Fibroblast of upper back skin (primary cell): ENCODE measurements around the gene FLRT2.
A peak's percentile ranks its signal among the peaks of the same experiment; 100 is the strongest.

Experiments used
- DNase-seq: peaks from one replicate; pipeline ENCODE4 v3.0.0-alpha.2; 2013

FLRT2 gene, protein sequence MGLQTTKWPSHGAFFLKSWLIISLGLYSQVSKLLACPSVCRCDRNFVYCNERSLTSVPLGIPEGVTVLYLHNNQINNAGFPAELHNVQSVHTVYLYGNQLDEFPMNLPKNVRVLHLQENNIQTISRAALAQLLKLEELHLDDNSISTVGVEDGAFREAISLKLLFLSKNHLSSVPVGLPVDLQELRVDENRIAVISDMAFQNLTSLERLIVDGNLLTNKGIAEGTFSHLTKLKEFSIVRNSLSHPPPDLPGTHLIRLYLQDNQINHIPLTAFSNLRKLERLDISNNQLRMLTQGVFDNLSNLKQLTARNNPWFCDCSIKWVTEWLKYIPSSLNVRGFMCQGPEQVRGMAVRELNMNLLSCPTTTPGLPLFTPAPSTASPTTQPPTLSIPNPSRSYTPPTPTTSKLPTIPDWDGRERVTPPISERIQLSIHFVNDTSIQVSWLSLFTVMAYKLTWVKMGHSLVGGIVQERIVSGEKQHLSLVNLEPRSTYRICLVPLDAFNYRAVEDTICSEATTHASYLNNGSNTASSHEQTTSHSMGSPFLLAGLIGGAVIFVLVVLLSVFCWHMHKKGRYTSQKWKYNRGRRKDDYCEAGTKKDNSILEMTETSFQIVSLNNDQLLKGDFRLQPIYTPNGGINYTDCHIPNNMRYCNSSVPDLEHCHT

DNA sequence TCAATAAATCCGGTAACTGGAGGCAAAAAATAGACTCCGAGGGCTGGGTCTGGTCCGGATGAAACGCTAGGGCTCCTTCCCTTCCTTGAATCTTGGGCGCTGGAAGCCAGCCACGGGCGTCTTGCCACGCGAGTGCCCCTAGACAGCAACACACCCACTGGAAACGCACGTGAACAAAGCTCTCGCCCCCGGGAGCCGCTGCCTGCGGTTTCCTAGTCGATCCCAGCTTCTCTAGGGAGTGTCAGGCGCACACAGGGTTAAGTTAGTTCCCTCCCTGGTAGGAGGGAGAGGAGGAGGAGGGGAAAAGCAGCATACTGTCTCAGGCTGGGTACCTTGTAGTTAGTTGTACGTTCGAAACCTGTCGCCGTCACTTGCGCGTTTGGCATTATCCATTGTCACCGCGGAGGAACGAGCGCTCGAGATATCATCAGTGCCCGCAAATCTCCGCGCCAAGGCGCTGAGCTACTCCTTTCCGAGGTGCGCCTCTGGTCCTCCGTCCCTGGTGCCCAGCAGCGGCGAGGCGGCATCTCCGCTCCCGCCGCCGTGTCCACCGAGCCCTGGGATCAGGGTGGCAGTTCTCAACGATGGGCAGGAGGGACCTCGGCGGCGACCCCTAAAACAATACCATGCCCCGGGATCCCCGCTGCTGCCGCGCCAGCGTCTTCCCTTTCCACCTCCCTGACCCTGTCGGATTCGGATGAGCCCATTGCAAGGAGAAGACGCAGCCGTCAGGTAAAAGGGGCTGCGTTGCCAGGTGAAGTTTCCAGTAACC, at the start of gene FLRT2:
FLRT2 (plus strand) TSS at position 342 of the 772 bp plus-strand sequence. CDS start 91,371 bp downstream, outside the sequence.
- DNase-seq, result peak; percentile 79

- DNase-seq, result no peak
Measured at GRCh38 chr14:85481471-85481870, 48.5 kb upstream of the FLRT2 start.

- DNase-seq, result no peak
Measured at GRCh38 chr14:85482552-85482951, 47.4 kb upstream of the FLRT2 start.

DNA sequence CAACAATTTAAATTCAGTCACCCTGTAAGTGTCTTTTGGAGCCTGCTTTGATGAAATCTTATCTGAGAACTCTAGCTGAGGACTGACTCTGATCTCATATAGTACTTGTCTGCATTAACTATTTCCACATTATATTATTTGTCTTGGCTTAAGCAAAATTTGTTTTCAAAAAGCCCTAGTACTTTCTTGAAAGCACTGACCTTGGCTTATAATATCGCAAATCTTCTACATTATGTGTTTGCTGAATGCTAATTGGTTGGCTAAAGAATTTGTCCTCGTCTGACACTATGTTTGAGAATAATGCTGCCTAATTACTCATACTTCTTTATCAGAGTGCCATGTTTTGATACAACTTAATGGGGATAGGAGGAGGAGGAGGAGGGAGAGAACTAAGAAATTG, 46.9 kb upstream of the FLRT2 start:
- DNase-seq, result no peak

DNA sequence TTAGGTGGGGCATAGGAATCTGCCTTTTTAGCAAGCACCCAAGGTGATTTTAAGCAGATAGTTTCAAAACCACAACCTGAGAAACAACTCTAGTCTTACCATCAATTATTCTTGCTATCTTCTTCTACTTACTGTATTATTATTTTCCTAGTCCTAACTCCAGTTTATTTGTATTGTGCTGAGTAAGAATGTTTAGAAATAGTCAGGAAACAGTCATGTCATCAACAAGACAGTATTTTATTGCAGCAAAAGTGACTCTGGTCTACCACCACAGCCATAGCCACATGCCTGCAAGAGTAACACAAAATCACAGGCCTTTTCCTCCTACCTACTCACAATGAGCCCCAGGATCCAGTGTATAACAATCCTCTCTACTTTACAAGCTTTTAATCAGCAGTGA, 46.3 kb upstream of the FLRT2 start:
- DNase-seq, result no peak

GRCh38 chr14:85487215-85487614, 42.7 kb upstream of the FLRT2 start:
- DNase-seq, result peak; percentile 45

GRCh38 chr14:85501751-85502150, 28.2 kb upstream of the FLRT2 start:
- DNase-seq, result no peak

DNA sequence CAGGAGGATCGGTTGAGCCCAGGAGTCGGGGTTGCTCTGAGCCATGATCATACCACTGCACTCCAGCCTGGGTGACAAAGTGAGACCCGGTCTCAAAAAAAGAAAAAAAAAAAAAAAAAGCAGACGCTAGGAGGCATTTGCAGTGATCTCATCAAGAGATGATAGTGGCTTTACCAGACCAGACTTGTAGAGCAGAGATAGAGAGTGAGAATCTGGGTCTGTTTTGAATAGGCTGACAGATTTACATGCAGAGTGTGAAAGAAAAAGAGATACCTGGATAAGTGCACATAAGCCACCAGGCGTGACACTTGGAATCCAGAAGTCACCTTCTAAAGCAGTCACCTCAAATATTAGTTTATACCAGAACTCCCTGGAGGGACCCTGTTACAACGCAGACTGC, 21.1 kb upstream of the FLRT2 start:
- DNase-seq, result peak; percentile 10

DNA sequence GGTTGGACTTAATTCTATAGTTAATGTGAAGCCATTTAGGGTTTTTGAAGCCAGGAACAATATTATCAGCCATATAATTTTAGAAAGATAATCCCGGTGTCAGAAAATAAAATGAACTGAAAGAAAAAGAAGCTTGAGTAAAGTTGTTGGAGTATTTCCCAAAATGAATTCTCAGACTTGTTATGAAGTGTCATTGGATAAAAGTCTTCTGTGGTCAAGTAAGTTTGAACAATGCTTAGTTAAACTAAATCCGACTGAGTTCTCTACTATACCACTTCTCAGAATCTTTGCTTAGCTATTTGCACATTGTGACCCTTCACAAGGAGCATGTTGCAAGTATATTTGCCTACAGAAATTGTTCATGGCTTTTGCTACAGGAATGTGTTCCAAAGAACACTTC, 17.5 kb upstream of the FLRT2 start:
- DNase-seq, result no peak

- no peak for DNase-seq
Measured at GRCh38 chr14:85514487-85514886, 15.5 kb upstream of the FLRT2 start.

DNA sequence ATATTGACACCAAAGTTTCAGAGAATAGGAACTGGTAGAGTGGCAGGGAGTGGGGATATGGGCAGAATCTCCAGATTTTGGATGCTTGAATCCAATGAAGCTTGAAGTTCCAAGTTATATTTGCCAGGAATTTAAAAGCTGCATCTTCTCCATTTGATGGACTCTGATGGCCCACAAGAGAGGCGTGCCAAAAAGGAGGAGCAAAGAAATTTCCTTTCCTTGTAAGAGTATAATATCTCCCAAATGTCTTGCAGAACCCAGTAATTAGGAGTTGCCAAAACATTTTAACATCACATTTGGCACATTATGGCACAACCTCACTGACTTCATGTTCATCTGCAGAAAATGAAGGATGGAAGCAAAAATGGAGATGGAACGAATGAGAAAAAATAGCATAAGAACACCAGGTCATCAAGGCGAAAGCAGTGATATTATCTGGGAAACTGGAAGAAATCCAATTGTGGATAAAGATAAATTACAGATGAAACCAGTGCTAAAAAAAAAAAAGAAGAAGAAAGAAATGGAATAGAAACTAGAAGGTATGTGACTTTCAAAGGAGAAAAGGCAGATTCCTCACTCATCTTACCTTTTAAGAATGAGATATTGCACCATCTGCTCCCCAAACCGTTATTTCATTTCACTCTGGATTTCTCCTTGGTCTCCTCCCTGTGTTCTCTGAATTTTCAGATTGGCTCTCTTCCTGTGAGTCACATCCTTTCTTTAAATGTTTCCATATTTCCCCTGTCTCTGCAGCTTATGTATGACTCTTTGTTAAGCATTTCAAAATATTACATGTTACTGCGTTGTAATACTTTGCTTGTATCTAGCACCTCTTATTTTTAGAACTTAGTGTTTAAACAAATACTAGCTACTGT, 13.5 kb upstream of the FLRT2 start:
- DNase-seq, result peak; percentile 98

DNA sequence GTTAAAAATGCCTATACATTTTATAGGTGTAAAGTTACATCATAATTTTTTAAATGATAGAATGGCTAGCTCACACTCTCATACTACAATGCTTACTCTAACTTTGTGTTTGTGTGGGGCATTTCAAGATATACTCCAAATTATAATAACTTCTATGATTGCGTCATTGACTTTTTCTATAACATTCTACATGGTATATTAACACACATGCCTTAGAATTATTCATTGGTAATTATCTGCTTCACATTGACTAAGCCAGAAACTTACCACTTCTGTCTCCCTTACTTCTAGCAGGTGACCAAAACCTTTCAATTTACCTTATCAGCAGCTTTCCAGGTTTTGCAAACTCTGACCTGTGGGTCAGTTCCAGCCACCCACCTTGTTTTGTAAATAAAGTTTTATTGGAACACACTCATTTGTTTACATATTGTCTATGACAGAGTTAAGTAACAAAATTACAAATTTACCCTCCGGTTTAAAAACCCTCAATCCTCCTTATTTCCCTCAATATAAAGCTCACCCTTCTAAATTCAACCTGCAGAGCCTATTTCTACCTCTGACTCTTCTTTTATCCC, 12.7 kb upstream of the FLRT2 start:
- DNase-seq, result no peak

DNA sequence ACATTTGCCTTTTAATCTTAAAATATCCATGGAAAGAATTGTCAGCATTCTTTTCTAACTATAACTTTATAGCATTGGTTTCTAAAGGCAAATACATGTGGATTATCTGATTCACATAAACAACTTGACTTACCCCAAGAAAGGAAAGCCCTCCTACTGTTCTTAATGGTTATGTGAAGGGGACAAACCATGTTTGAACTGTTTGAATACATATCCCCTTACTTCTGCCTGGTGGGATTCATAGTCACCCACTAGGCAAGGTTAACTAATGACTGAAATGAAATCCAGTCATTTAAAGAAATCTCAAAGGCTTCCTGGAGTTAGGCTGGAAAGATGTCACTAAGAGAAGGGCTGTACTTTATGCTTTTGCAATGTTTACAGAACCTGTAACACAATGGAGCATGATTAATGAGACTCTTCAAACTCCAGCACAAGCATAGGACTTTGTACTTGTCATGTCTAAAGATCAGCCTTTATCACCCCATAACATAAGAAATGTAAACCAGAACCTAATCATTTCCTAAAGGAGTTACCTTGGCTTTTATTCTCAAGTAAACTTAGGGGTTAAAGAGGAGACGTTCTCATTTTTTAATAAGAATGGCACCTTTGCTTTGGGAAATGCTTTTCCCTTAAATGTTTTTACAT, 10.2 kb upstream of the FLRT2 start:
- DNase-seq, result no peak

- no peak for DNase-seq
Measured at GRCh38 chr14:85520581-85520980, 9.4 kb upstream of the FLRT2 start.

GRCh38 chr14:85523624-85524023, 6.3 kb upstream of the FLRT2 start:
- DNase-seq, result no peak

DNA sequence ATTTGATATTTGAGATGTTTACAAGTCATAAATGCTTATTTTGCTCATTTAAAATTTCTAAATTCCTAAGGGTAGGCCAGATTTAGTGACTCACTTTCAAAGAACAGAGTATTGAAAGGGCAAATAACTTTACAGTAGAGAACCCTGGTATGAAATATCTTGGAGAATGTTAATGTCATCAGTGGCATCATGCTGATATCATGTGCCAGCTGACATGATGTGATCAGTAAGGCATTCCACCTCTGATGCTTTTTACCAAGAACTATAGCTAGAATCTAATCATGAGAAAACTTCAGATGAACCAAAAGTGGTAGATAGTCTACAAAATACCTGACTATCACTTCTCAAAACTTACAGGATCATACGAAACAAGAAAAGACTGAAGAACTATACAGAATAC, 2.9 kb upstream of the FLRT2 start:
- peak; percentile 63 for DNase-seq

DNA sequence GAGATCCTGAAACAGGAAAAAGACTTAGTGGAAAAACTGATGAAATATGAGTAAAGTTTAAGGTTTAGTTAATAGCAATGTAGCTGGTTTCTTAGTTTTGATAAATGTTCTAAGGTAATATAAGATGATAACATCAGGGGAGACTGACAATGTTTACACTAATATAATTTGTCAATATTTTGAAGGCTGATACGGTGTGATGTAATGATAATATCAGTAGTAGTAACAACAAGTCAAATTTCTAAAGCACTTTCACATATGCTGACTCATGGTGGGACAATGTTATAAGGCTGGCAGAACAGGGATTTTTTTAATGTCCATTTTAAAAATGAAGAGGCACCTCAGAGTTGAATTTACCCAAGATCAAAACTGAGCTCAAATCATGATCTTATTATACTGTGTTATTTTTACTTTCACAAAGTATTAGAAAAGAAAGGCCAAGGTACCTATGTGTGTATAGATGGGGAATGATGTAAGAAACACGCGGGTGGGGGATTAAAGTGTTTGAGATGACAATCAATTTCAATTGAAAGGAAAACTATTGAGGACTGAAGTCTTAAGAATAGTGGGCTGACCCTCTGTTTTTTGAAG, 2.4 kb upstream of the FLRT2 start:
- peak; percentile 27 for DNase-seq

DNA sequence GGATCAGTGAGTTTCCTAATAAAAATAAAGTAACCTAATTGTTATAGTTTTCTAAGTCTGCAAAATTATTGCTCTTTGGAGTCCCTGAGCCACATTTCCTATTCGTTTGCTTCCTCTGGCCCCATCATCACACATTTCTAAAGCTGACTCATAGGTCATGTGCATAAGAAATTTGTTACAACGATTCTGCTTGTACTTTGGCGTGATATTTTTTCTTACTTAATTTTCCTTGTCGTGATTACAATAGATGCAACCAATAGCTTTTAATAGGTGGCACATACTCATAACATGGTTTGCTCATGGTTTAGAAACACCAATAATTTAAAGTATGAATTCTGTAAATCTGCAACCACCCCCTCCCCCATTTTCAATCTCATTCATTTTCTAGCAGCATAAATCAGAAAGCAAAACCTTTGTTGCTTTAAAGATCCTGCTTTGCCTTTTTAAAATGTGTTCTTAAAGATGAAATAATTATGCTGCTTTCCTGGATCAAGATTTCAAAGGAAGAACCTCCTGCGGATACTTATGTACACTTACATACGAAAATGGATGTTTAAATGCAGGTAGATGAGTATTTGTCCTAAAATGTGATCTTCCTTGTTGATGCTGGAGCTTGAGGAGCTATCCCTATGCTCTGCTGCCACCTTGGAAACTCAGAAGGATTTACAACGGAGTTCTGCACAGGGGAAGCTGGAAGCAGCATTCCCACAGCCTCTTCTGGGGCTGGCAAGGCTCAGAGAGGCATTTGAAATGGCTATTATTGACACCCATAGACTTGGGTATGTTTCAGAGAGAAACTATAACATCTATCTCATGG, 1.7 kb upstream of the FLRT2 start:
- peak; percentile 90 for DNase-seq

DNA sequence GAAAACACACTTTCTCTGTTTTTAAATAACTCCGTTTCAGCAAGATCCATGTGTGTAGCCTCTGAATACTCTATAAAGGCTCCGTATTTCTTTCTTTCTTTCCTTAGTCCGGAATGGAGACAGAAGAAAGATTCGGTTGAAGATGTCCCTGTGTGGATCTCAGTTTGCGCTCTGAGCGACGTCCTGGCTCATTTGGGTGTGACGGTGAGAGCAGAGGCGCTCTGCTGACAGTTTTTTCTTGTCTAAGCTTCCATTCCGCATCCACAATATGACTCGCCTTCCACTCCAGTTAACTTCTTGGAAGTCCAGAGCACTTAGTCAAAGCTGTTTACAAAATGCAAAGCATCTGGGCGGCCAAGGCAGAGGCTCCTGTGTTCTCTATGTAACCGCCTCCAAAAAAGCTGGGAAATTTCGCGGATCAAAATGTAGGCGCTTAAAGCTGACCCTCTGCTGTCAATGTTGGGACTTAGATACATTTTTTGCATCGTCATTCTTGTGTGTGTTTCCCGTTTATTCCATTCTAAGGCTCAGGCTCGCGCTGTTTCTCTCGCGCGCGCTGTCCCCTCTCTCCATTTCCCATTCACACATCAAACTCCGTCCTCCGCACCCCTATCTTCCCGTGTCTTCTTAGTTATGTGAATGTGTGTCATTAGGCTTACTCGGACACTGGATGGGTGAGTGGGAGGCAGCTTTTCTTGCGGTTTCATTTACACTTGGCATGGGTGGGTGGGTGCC, 880 bp upstream of the FLRT2 start:
- peak; percentile 82 for DNase-seq

DNA sequence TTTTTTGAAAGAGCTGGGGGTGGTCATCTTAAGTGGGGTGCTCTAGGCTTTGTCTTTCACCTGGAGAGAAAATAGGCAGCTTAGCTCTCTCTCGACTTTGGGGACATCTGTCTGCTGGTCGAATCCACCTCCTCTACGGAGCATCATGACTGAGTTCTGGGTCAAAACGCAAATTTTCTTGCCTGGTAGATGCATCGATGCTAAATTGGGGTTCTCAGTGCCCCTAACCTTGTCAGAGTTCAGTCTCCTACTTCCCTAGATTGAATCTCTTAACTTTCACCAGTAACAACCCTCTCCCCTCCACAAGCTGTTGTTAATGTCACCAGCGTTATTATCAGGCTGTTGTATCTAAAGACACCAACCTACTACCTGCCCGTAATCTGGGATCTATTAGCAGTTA, 682 bp downstream of the FLRT2 start:
- DNase-seq, result no peak
